Tibial nerve (tissue), 3 donors: Measurements from ENCODE around the gene RASA2.

Source experiments
- POLR2A ChIP-seq, 2 donors: fragments of 450-650 bp; IDR thresholded peaks; one replicate each; pipeline ENCODE4 v1.6.1; 2017; ENCODE audit warnings: antibody characterized with exemption in 2 of 2, mild to moderate bottlenecking in 2 of 2, moderate library complexity in 2 of 2
- TF ChIP-seq, protein P1 (sequence below), 5 experiments: fragments of 200-600 bp in 3 of 5; fragments of 450-650 bp in 2 of 5; sonication (generic) in 3 of 5; IDR thresholded peaks; one replicate each; pipeline ENCODE4 v1.5.1; 2016 to 2019; ENCODE audit warnings: antibody characterized with exemption in 5 of 5, mild to moderate bottlenecking in 3 of 5, moderate library complexity in 2 of 5

DNA sequence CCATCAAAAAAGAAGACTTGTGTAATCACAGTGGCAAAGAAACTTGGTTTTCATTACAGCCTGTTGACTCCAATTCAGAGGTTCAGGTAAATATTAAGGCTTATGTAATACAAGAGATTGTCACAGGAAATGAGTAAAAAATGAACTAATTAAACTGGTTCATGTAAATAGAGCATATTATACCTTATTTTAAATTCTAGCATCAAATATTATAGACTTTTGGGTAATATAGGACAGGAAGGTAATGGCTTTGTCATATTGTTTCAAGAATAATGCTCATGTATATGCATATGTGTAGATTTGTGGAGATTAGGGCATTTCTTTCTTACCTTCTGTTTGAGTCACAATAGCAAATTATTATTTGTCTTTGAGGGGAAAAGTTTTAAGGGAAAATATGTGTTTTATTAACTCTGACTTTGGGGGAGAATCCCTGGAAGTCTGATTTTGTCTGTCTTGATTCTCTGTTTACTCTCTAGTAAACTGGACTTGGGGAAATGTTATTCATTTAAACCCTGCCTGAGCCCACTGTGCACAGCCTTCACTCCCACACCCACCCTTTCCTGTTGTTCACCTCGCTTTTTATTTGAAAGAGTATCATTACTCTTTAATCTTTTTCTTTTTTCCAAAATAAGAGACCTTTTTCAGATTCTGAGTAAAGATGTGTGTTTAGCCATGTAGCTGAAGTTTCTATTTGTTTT, 43.0 kb downstream of the RASA2 start:
- TF ChIP-seq, protein P1, sequence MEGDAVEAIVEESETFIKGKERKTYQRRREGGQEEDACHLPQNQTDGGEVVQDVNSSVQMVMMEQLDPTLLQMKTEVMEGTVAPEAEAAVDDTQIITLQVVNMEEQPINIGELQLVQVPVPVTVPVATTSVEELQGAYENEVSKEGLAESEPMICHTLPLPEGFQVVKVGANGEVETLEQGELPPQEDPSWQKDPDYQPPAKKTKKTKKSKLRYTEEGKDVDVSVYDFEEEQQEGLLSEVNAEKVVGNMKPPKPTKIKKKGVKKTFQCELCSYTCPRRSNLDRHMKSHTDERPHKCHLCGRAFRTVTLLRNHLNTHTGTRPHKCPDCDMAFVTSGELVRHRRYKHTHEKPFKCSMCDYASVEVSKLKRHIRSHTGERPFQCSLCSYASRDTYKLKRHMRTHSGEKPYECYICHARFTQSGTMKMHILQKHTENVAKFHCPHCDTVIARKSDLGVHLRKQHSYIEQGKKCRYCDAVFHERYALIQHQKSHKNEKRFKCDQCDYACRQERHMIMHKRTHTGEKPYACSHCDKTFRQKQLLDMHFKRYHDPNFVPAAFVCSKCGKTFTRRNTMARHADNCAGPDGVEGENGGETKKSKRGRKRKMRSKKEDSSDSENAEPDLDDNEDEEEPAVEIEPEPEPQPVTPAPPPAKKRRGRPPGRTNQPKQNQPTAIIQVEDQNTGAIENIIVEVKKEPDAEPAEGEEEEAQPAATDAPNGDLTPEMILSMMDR (IDR thresholded peaks at IDR 0.05): no peak
- TF ChIP-seq POLR2A (IDR thresholded peaks at IDR 0.05): no peak
